ENCODE results near the gene SLC9A3. TPM values are rescaled to one million over a fixed set of nuclear protein-coding genes. Genes with fewer than 3 reads are reported as not detected.

Gene SLC9A3
- 1 to 10 TPM in 3 of 4 donors, under 1 TPM in 1; 0.29 to 3.9 (median 2.6) TPM for total RNA-seq

DNA sequence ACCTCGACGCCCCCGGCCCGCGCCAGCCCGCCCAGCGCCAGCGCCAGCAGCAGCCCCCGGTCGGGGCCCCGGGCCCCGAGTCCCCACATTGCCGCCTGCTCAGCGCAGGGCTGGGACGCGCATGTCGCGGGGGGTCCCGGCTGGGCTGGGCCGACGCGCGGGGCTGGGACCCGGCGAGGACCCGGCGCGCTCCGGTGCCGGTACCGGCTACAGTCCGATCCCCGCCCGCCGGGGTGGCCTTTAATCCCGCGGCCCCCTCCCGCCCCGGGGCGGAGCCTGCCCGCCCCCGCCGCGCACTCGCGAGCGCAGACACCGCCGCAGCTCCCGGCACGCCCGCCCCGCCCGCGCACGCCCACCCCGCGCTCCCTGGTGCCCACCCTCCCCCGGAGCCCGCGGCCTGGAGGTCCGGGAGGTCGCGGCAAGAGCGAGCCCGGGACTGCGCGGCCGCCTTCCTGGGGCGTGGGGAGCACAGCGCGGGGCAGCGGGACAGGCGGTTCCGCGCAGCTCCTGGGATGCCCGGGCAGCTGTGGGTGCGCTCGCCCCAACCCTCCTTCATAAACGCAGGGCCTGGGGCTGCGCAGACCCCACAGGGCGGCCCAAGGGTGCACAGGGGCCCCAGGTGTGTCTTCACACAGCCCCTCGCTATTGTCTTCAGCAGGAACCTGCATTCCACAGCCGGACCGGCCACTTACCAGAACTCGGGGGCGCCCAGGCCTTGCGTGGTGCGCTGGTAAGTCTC lies at the start of gene SLC9A3:
TSS of gene SLC9A3 (minus strand) at position 216 of the 739 bp plus-strand sequence.
- Histone ChIP-seq H3K27ac (no peak within 1 kb of the TSS), H3K9me3 (no peaks in the 10 kb centered on the region), H3K36me3 (no peaks in the 10 kb centered on the region), H3K27me3 (peaks cover 0 to 18% of the 10 kb centered on the region in 2 donors), H3K4me3 (no peak within 1 kb of the TSS), H3K4me1 (peaks cover 0 to 13% of the 10 kb centered on the region in 2 donors)
- DNase-seq = no peak
- intact Hi-C loops (cut with DNase I; ENCODE audit: low total_unique reads) = no loop called here
- no peak for TF ChIP-seq POLR2A (IDR thresholded peaks at IDR 0.05)
- TF ChIP-seq, protein P1, sequence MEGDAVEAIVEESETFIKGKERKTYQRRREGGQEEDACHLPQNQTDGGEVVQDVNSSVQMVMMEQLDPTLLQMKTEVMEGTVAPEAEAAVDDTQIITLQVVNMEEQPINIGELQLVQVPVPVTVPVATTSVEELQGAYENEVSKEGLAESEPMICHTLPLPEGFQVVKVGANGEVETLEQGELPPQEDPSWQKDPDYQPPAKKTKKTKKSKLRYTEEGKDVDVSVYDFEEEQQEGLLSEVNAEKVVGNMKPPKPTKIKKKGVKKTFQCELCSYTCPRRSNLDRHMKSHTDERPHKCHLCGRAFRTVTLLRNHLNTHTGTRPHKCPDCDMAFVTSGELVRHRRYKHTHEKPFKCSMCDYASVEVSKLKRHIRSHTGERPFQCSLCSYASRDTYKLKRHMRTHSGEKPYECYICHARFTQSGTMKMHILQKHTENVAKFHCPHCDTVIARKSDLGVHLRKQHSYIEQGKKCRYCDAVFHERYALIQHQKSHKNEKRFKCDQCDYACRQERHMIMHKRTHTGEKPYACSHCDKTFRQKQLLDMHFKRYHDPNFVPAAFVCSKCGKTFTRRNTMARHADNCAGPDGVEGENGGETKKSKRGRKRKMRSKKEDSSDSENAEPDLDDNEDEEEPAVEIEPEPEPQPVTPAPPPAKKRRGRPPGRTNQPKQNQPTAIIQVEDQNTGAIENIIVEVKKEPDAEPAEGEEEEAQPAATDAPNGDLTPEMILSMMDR (IDR thresholded peaks at IDR 0.05) = no peak

DNA sequence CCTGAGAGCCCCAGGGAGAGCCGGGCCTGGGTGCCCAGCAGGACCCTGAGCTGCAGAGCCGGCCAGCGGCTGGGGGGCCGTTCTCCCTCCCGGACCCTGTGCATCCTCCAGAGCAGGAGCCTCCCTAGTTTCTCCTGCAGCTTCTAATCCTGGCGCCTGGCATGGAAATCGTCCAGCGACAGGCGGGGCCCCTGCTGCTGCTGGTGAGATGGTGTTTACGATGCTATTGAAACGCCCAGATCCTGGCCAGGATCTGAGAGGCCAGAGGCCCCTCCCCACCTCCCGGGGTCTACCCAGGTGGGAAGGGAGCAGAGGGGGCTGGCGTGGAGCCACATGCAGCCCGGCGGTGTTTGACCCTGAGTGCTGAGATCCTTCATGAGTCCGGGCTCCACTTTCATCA lies 49.7 kb upstream of the SLC9A3 start:
- no peak for DNase-seq
- no peak overlapping the region for H3K4me3 ChIP-seq
- no peaks in the 10 kb centered on the region for H3K9me3 ChIP-seq
- intact Hi-C loops (cut with DNase I; ENCODE audit: low total_unique reads) = no loop called here
- no peaks in the 10 kb centered on the region for H3K27me3 ChIP-seq
- no peaks in the 10 kb centered on the region for H3K36me3 ChIP-seq
- no peak overlapping the region for H3K27ac ChIP-seq
- TF ChIP-seq POLR2A (IDR thresholded peaks at IDR 0.05) = no peak
- TF ChIP-seq, protein P1 (IDR thresholded peaks at IDR 0.05) = no peak
- H3K4me1 ChIP-seq = no peaks in the 10 kb centered on the region

DNA sequence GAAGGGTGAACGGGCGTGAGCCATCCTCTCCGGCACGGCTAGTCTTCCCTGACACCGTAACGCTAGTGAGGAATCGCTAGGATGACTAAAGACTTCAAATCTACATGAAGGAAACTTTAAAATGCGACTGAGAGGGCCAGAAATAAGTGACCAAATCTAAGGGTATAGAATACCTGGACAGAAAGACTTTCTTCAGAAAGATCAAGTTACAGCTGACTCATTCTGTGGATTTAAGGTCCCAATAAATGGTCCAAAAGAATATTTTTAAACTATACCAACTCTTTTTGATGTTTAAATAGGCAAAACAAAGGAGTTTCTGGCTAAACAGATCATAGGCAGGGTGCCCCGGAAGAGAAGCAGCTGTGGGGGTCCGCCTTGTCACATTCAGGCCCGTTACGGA lies 49.0 kb upstream of the SLC9A3 start:
- no peak for DNase-seq
- Histone ChIP-seq H3K4me1 (no peaks in the 10 kb centered on the region), H3K4me3 (no peak overlapping the region), H3K36me3 (no peaks in the 10 kb centered on the region), H3K27ac (no peak overlapping the region), H3K27me3 (no peaks in the 10 kb centered on the region), H3K9me3 (no peaks in the 10 kb centered on the region)
- intact Hi-C loops (cut with DNase I; ENCODE audit: low total_unique reads) = no loop called here
- no peak for TF ChIP-seq POLR2A (IDR thresholded peaks at IDR 0.05)
- TF ChIP-seq, protein P1 (IDR thresholded peaks at IDR 0.05) = no peak

DNA sequence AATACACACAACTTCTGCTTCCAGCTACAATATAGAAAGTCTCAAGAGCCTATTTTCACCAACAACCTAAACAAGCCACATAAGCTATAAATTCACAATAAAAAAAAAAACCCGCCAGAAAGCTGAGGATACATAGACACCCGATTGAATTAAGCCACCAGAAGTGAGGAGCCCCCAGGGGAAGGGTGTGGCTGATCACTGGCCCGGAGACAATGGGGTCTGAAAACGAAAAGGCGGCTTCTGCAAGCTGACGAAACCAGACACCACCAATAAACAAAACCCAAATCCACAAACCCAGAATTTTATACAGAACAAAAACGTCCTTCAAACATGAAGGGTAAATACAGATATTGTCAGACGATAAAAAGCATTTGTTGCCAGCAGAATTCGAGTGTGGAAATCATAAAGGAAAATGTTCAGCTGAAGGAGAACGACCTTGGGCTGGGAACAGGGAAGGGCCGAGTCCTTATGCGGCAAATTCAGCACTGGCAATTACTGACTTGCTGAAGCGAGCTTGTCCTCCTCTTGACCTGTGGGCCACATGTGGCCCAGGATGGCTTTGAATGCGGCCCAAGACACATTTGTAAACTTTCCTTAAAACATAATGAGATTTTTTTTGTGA lies 48.3 kb upstream of the SLC9A3 start:
- H3K4me1 ChIP-seq = no peaks in the 10 kb centered on the region
- intact Hi-C loops (cut with DNase I; ENCODE audit: low total_unique reads) = no loop called here
- H3K9me3 ChIP-seq = no peaks in the 10 kb centered on the region
- H3K36me3 ChIP-seq = no peaks in the 10 kb centered on the region
- no peak overlapping the region for H3K27ac ChIP-seq
- no peak overlapping the region for H3K4me3 ChIP-seq
- TF ChIP-seq, protein P1 (IDR thresholded peaks at IDR 0.05) = no peak
- no peak for TF ChIP-seq POLR2A (IDR thresholded peaks at IDR 0.05)
- no peak for DNase-seq
- H3K27me3 ChIP-seq = no peaks in the 10 kb centered on the region

DNA sequence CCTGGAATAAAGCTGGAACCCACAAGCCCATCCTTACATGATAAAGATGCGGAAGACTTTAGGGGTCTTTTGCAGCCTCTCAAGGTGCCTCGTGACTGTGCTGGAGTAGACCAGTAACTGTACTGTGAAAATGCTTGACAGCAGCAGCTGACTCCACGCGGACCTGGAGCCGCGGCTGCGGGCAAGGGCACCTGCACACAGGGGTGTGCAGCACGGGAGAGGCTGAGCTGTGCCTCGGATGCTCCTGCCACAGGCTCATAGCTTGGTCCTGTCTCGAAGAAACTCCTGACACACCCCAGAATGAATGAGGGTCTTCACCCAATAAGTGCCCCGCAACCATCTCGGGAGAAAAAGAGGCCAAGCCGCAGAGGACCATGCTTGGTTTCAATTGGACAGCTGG lies 47.5 kb upstream of the SLC9A3 start:
- no peak for DNase-seq
- intact Hi-C loops (cut with DNase I; ENCODE audit: low total_unique reads) = no loop called here
- TF ChIP-seq, protein P1 (IDR thresholded peaks at IDR 0.05) = no peak
- TF ChIP-seq POLR2A (IDR thresholded peaks at IDR 0.05) = no peak
- Histone ChIP-seq H3K27me3 (no peaks in the 10 kb centered on the region), H3K36me3 (no peaks in the 10 kb centered on the region), H3K4me1 (no peaks in the 10 kb centered on the region), H3K4me3 (no peak overlapping the region), H3K27ac (no peak overlapping the region), H3K9me3 (no peaks in the 10 kb centered on the region)

Measured in uterus (tissue), 4 donors.